Pancreas (tissue), 10 donors: Measurements from ENCODE around the gene NIBAN1. TPM values are rescaled to one million over a fixed set of nuclear protein-coding genes. Genes with fewer than 3 reads are reported as not detected.

Experiments
- ATAC-seq, 4 donors: fragments of 200-7000 bp; cut with Tn5 transposase; one replicate each; pipeline versions ENCODE4 v1.8.0 to v1.9.1; 2020; ENCODE audit warnings: mild to moderate bottlenecking in 4 of 4, moderate library complexity in 4 of 4
- DNase-seq, 6 donors: peaks; one replicate each; pipeline ENCODE4 v3.0.0-alpha.2; 2020
- FAIRE-seq: peaks from 2 replicates; lab custom pipeline; 2012; peaks lifted over from hg19 to GRCh38; lab: Jason Lieb, UNC
- H3K27ac ChIP-seq, 4 donors: fragments of 200-600 bp; sonication (generic); 1 replicate in 3 of 4; 2 replicates in 1 of 4; pipeline versions ENCODE4 v1.5.0 to v1.8.0; 2020
- H3K27me3 ChIP-seq, 4 donors: fragments of 200-600 bp; one replicate each; pipeline ENCODE4 v1.8.0; 2021
- H3K36me3 ChIP-seq, 3 donors: fragments of 200-600 bp; sonication (generic) in 1 of 3; one replicate each; pipeline versions ENCODE4 v1.5.0 to v1.8.0; 2020 to 2021
- H3K4me1 ChIP-seq, 3 donors: fragments of 200-600 bp; one replicate each; pipeline ENCODE4 v1.8.0; 2021
- H3K4me3 ChIP-seq, 4 donors: fragments of 200-600 bp; sonication (generic) in 2 of 4; one replicate each; pipeline versions ENCODE4 v1.5.0 to v1.8.0; 2020 to 2021
- H3K9me3 ChIP-seq, 4 donors: fragments of 200-600 bp; one replicate each; pipeline ENCODE4 v1.8.0; 2021
- CTCF ChIP-seq, 4 donors: fragments of 200-600 bp; sonication (generic) in 3 of 4; IDR thresholded peaks; one replicate each; pipeline versions ENCODE4 v1.5.0 to v1.8.0; 2021; ENCODE audit warnings: antibody characterized with exemption in 4 of 4
- WGBS, 2 donors: extraction: QIAGEN DNeasy Blood & Tissue Kit; methylation state at CpG; one replicate each; pipeline ENCODE4 v1.1.7; 2013; 5-methylcytosine and 5-hydroxymethylcytosine counted together
- intact Hi-C, 3 donors: fragments of 100-400 bp; cut with DNase I; formaldehyde crosslinking; loops; one replicate each; pipeline versions ENCODE4 v1.11.1 to v1.14.2; 2022
- polyA plus RNA-seq, 2 donors: library from polyadenylated mRNA; stranded (reverse); fragments of 200-250 nt; gene quantifications; one replicate each; pipeline ENCODE4 v1.2.3, GENCODE V29; 2013
- total RNA-seq, 6 donors: library from RNA; stranded (reverse); fragmentation: NEBNext Ultra II Directional in 4 of 6; extraction: Animal tissue kit (Norgen Biotek cat#: 25700) in 4 of 6; gene quantifications; one replicate each; pipeline versions ENCODE4 v1.2.1 to v1.2.4, GENCODE V29; 2021 to 2023
- donor health status: healthy with polysubstance abuse.
- donor health status: DM: no; HTN: no; CAD: no; lungs with moderate emphysema.
- donor health status: DM: no; HTN: no; CAD: no.
- donor health status: control.
- donor health status: control.
- donor health status: Bipolar disorder and iron deficiency.
- donor health status: DM: yes; HTN: yes; CAD: no.
- donor health status: DM: no; HTN: no; CAD: no.
- donor health status: DM: no; HTN: no; CAD: no.
- donor health status: DM: yes; HTN: yes; CAD: no.

Gene NIBAN1
- total and polyA plus RNA-seq, 8 donors = 5.7 to 75.2 (median 52.0) TPM

GRCh38 chr1:184982002-184982954 lies 8.0 kb upstream of the NIBAN1 start:
- no peaks in the 10 kb centered on the region for H3K36me3 ChIP-seq
- ATAC-seq (peak; percentile 95 to 100 (median 100)), FAIRE-seq (peak; percentile 82), DNase-seq (peak; percentile 55 to 84 (median 70))
- intact Hi-C loops = loop anchor here in 1 of 3 donors (5.0 kb wide), 1 partner anchor 180 kb away; no protein-coding TSS in a partner anchor
- 46 to 48% methylated on average over 14 of the region's 14 CpGs for WGBS, 2 donors
- TF ChIP-seq CTCF (IDR thresholded peaks at IDR 0.05) = peak; percentile 54 to 91 (median 86)
- no peaks in the 10 kb centered on the region for H3K4me1 ChIP-seq
- no peaks in the 10 kb centered on the region for H3K9me3 ChIP-seq
- no peaks in the 10 kb centered on the region for H3K27me3 ChIP-seq
- no peak overlapping the region for H3K4me3 ChIP-seq
- H3K27ac ChIP-seq = no peak overlapping the region

GRCh38 chr1:184980726-184981125 lies 6.4 kb upstream of the NIBAN1 start:
- no peak for DNase-seq
- TF ChIP-seq CTCF (IDR thresholded peaks at IDR 0.05) = no peak
- no peaks in the 10 kb centered on the region for H3K36me3 ChIP-seq
- intact Hi-C loops = loop anchor here in 1 of 3 donors (5.0 kb wide), 1 partner anchor 178 kb away; no protein-coding TSS in a partner anchor
- H3K27me3 ChIP-seq = no peaks in the 10 kb centered on the region
- H3K4me1 ChIP-seq = peaks cover 0 to 3% (median 0%) of the 10 kb centered on the region in 3 donors
- WGBS, 2 donors = 81 to 91% methylated on average over 1 of the region's 1 CpG
- no peak for ATAC-seq
- H3K4me3 ChIP-seq = no peak overlapping the region
- H3K9me3 ChIP-seq = no peaks in the 10 kb centered on the region
- H3K27ac ChIP-seq = no peak overlapping the region
- no peak for FAIRE-seq

GRCh38 chr1:184975208-184975870 lies 1.0 kb upstream of the NIBAN1 start:
- no peaks in the 10 kb centered on the region for H3K9me3 ChIP-seq
- H3K4me3 ChIP-seq = peak overlapping the region in 1 of 4 donors; percentile 65
- intact Hi-C loops = loop anchor here in 1 of 3 donors (10.0 kb wide), 1 partner anchor 171 kb away; no protein-coding TSS in a partner anchor
- DNase-seq (peak in 2 of 6 donors; percentile 24 to 61), ATAC-seq (peak; percentile 33 to 59 (median 46)), FAIRE-seq (no peak)
- peaks cover 0 to 15% (median 0%) of the 10 kb centered on the region in 3 donors for H3K4me1 ChIP-seq
- H3K27me3 ChIP-seq = no peaks in the 10 kb centered on the region
- no peaks in the 10 kb centered on the region for H3K36me3 ChIP-seq
- peak overlapping the region in 2 of 4 donors; percentile 87 to 88 for H3K27ac ChIP-seq
- 38 to 39% methylated on average over 6 of the region's 6 CpGs for WGBS, 2 donors
- TF ChIP-seq CTCF (IDR thresholded peaks at IDR 0.05) = no peak

- Histone ChIP-seq H3K27me3 (no peaks in the 10 kb centered on the region), H3K4me1 (peaks cover 0 to 17% (median 0%) of the 10 kb centered on the region in 3 donors), H3K36me3 (no peaks in the 10 kb centered on the region), H3K4me3 (peak overlapping the region in 3 of 4 donors; percentile 65 to 76 (median 75)), H3K9me3 (no peaks in the 10 kb centered on the region), H3K27ac (peak overlapping the region in 3 of 4 donors; percentile 82 to 88 (median 87))
- DNase-seq (peak in 1 of 6 donors; percentile 23), FAIRE-seq (no peak), ATAC-seq (peak in 1 of 4 donors; percentile 8)
- 29 to 36% methylated on average over 4 of the region's 4 CpGs for WGBS, 2 donors
- intact Hi-C loops = loop anchor here in 2 of 3 donors (5.0 to 10.0 kb wide), 2 partner anchors 167 to 170 kb away; no protein-coding TSS in a partner anchor
- no peak for TF ChIP-seq CTCF (IDR thresholded peaks at IDR 0.05)
Observed at GRCh38 chr1:184974837-184975115, 468 bp upstream of the NIBAN1 start.
